ENCODE measurements around the gene LHFPL6.

Gene LHFPL6

DNA sequence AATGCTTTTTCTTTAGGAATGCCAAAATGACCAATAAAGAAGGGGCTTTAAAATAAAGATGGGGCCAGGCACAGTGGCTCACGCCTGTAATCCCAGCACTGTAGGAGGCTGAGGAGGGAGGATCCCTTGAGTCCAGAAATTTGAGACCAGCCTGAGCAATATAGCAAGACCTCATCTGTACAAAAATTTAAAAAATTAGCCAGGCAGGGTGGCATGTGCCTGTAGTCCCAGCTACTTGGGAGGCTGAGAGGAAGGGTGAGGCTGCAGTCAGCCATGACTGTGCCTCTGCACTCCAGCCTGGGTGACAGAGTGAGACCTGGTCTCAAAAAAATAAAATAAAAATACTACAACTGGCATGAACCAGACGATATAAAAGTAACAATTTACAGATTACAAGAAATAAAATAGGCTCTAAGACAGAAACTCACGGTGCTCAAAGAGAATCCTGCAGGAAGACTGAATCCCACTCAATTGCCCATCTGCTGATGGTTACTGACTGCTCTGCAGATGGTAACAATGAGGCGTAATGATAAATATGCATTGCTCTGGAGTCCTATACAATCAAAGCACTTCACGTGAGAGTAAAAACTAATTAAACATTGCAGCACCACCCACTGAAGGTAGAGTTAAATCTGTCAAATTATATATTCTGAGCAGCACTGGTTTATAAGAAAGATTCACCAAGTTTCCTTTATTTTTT, 93.2 kb downstream of the LHFPL6 start:
- DNase-seq, result no peak

DNA sequence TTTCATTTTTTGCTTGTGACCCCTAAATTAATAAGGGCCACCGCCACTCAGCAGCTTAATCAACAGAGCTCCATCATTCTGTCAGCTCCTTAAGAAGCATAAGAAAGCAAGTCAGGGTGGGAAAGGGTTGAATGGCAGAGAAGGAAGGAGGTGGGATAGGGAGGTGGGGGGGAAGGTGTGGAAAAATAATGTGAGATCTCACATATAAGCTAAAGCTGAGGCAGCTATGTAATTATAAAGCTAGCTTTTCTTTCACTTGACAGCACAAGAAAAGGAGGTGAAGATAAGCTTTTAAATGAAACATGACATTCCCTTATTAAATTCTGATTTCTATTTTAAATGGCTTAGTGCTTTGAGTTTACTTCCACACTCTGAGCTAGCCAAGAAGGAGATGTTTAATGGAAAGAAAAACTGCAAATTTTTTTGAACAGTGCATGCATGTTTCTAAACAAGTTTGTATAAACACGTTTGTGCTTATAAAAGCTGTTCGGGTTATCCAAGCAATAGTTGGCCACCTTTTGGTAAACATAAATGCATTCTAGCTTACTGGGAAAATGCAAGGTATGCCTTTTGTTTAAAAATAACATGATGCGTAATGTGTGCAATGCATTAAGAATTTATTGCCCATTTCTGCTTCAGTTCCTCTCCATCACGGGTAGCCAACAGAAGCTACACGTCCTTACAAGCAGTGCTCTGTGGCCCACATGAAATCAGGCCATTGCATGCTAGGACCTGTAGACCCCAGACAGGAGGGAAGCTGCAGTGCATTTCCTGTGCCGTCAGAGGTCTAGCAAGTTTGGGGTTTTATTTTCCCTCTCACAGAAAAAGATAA, 96.2 kb downstream of the LHFPL6 start:
- DNase-seq, result no peak

DNA sequence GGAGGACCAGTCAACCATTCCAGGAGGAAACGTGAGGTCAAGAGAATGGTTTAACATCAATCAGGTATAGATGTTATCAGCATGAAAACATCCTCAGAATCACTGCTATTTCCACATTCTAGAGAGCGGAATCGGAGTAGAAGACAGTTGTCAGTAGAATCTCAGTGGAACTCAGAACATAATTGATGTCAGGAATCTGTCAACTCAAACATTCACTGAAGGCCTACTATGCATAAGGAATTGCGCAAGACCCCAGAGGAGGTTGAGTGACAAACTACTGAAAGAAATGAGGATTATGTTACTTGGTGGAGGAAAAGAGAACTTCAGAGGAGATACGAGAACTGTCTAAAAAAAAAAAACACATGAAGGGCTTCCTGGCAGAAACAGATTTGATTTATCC, 97.8 kb downstream of the LHFPL6 start:
- no peak for DNase-seq

DNA sequence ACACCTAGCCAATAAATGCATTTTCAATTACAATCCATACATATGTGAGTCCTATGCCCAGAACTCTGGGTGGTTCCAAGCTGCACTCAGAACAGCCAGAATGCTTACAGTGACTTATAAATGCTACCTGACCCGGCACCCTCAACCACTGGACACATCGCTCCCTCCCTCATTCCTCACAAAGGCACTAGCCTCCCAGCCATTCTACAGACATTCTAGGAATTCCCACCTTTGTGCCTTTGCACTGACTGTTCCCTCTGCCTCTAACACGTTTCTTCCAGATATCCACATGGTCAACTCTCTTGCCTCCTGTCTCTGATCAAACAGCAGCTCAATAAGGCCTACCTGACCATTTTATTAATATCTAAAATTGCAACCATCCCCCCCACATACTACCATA, 99.9 kb downstream of the LHFPL6 start:
- no peak for DNase-seq

DNA sequence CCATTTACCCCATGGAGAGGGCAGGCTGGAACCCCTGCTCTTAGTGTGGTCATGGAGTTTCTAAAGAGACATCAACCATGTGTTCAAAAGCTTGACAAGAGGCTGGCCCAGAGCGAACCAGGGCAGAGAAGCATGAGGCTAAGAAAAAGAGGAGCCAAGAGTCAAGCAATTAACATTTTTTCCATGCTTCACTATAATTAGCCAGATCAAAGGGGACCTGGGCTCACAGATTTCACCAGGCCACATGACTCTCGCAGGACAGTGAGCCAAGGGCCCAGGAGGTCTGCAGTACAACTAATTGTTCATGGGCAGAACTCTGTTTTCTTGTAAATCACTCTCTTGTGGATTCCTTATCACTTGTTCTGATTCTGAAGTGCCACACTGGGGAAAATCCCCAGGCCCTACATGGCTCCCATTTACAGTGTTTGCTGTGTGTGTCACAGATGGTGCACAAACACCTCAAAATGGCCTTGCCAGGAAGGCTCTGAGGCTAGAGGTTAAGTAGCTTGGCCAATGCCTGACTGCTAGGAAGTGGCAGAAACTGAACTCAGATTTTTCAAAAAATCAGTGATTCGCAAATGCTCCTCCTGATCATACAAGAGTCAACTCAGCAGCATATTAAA, 101.2 kb downstream of the LHFPL6 start:
- DNase-seq, result no peak

DNA sequence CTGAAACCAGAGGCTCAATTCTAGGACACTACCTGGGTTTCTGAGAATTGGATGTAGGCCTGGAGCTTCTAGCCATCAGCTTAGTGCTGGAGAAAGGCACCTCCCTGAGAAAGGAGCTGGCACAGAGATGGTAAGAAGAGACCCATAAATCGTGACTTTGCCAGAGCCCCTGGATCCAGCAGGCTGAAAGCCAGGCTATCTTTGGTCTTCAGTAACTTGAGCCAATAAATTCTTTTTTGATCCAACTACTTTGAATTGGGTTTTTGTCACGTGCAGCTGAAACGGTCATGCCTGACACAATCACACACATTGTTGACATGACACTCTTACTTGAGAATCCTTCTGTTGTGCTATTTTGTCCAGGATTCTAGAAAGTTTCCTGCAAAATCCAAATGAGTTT, 103.4 kb downstream of the LHFPL6 start:
- DNase-seq, result no peak

DNA sequence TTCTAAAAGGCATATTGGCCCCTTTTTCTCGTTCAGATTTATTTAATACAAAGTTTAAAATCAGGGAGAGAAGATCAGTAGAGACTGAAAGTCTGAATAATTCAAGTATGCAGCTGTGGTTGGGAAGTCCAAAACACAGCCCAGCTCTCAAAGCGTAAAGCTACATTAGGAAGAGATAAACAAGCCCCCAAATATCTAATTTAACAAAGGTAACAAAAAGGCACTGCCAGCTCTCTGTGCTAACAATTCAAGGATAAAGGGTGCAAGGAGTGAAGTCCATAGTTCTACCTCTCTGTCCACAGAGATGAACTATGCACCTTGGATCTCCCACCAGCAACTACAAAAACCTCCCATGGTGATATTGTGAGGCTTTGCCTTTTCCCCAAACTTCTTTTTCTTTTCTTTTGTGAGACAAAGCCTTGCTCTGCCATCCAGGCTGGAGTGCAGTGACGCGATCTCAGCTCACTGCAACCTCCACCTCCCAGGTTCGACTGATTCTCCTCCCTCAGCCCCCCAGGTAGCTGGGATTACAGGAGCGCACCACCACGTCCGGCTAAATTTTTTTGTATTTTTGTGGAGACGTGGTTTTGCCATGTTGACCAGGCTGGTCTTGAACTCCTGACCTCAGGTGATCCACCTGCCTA, 104.4 kb downstream of the LHFPL6 start:
- DNase-seq, result no peak

DNA sequence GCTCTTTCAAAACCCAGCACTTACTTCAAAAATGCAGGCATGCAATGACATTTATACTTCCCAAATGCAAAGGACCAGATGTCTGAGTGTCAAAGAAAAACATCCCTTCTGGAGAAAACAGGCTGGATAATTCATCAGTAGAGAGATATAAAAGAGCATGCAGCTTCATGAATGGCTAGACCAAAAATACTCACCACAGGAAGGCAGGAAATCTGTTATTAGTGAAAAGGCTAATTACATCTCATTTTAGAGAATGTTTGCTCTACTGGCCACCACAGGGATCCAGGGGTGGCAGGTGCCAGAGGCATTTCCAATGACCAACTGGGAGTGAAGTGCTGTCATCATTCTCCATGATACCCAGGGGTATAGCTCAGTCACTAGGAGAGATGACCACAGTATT, 106.5 kb downstream of the LHFPL6 start:
- DNase-seq, result no peak

DNA sequence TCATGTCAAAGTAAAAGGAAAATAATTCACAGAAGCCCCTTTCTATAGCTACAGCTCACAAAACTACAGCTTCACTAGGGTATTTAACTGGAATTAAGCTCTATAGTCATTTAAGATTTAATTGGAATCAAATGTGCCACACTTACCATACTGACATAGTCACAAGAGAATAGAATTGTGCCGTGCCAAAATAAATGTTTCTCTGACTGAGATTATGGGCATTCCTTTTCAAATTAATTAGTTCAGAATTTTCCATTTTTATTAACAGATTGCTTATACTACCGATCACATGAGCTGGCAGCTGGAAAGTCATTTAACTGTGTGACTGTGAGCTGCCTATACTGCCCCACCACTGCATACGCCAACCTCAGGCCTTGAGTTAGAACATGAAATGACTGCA, 108.4 kb downstream of the LHFPL6 start:
- DNase-seq, result no peak

DNA sequence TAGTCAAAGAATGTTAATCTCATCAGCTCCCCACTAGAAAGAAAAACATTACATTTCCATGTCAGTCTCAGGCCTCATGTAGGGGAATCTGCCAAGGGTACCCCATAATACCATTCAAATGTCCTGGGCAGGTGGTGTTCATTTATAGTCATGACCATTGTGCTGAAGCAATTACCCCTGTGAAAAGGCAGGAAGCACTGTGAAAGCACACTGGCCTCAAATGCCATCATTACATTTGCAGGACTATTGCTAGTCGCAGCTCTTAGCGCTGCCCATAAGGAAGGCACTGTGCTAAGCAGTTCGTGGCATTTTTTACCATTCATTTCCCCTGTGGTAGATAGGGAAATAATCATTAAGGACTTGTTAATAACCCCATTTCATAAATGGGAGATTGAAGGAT, 109.0 kb downstream of the LHFPL6 start:
- no peak for DNase-seq

DNA sequence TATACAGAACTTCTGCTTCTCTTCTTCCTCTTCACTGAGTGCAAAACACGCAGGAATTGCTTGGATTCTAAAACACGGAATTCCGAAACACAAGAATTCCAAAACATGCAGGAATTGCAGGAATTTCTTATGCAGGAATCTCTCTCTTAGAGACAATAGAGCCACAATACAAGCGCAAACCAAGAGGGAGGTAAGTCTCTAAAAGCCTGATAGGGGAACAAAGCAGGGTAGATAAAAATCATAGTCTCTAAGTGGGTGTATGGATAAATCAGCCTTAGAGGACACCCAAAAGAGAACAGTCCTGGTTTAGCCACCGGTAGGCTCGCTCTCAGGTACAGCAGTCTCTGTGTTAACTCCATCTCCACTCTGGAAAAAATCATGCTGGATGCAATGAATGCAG, 112.9 kb downstream of the LHFPL6 start:
- DNase-seq, result no peak

DNA sequence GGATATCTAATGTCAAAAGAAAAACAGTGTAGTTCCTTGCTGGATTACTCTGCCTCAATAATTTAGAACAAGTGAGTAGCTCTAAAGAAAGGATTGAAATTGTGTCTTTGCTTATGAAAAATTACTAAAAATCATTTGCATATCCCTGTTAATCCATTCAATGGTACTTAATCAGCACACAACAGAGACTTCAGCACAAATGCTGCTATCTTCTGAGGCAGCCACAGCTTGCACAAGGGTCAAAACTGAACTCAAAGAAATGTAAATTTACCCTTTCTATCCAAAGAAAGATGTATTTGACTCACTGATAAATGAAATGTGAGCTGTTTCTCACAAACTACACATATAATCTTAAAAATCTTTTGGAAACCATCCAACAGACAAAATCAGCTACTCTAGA, 116.2 kb downstream of the LHFPL6 start:
- no peak for DNase-seq

DNA sequence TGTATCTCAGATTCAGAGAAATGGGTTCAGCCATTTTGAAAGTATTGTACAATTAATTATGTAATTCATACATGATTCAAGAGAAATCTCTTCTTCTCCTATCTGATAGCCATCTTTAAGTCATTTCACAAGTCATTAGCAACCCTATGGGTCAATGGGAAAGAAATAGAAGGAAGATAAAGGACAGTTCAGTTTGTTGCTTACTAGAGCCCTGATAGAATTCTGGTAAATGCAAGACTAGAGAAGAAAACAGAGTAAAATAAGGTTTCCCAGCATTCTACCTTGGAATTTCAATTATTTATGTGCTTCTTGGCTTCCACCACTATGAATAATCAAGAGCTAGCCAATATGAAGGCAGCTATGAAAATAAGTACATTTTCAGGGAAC, 117.7 kb downstream of the LHFPL6 start:
- no peak for DNase-seq

DNA sequence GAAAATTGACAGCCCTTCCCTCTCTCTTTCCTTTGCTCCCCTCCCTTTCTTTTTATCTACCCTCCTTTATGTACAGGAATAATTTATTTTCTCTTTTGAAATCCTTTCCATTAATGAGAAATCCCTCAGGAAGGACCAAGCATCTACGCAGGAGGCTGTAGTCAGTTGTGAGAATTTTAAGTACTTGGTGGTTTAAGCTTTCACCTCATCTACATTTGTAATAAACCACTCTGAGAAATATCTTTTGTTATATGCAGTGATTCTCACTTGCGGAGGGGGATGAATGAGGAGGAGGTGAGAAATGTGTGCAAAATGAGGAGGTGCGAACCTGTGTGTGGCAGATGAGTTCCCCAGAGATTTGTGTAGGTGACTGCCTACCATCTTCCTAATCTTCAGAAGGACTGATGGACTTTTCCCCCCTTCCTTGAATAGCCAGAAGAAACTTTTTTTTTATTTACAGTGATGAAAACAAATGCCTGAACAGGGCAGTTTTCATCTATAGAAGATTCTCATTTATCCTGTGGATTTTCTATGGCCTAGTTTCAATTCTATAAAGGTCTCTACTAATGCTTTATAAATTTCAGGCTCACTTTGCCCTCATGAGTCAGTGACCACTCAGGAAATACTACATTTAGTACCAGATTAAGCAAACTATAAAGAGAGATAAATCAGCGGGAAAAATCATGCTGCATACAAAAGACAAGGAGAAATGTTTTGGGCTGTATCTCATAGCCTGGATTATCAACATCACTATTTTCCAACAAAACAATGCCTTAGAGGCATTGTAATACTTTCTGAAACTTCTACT, 118.3 kb downstream of the LHFPL6 start:
- no peak for DNase-seq

DNA sequence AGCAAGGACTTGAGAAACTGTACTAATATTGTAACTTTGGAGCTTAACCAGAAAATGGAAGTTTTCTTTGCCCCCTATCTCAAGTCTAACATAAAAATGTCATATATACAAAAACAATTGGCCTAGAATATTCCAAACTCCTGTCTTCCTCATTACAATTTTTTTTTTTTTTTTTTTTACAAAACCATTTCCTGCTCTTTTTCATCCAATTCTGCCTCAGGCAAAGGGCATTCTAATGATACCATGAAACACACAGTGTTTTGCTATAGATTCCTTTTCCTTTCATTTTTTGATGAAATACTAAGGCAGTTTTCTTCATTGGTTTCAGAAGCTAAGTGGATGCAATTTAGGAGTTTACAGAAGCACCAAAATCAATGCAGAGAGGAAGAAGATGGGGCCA, 119.7 kb downstream of the LHFPL6 start:
- DNase-seq, result no peak

DNA sequence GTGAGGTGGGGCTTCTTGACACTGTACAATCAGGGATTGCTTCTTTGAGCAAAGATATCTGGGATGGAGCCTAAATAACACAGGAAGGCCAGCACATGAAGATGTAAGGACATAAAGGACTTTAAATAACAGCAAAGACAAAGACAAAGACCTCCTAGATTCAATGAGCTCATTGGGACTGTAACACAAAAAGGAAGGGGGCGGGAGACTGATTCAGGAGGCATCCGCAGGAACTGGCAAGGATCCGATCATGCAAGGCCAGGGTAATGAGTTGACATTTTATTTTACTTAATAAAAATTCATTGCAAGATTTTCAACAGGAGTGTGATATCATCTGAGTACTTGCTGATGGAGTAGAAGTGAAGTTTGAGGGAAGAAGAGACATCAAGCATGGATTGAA, 121.5 kb downstream of the LHFPL6 start:
- DNase-seq, result no peak

DNA sequence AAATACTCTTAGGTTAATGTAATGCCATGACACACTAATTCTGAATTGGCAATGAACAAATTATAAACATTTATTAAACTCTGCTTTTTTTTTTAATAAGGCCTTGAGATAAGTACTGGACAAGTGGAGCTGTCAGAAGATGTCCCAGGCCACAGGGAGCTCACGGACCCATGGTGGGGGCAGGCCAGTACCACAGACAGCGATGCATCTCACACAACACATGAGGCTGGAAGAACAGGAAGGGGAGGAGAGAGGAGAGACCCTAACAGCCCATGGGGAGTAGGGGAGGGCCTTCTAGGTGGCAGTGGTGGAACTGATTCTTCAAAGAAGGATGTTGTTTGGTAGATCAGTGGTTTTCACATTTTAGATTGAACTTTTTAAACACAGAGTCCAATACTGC, 128.4 kb downstream of the LHFPL6 start:
- DNase-seq, result no peak

DNA sequence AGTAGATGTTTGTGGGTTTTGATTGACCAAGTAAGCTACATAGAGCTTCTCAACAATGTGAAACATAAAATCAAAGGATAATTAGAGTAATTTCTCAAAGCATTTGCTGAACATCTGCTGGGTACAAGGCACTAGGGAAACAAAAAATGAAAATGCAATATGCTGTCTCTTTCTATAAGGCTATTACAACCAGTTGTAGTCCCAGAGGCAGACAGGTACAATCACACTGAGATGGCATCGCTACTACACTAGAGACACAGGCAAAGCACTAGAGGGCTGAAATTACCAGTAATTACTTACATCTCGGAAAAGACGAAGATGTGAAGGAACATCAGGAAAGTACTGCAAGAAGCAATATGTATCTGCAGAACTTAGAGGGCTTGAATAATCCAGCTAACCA, 133.3 kb downstream of the LHFPL6 start:
- DNase-seq, result no peak

DNA sequence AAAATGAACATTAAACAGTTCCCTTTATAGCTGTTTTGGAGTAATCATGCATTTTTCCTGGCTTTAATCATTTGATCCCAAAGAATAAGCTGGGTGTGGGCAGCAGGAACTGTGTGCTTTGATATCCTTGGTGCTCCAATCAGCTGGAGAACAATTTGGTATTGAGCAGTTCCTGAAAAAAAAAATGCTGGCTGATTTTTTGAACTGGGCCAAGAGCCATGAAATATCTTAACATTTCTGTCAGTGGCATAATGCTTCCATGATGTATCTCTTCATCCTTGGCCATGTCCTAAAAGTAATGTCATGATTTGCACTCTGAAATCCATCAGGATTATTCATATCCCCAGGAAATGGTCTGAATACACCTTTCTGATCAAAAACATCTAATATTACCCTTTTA, 134.7 kb downstream of the LHFPL6 start:
- DNase-seq, result no peak

DNA sequence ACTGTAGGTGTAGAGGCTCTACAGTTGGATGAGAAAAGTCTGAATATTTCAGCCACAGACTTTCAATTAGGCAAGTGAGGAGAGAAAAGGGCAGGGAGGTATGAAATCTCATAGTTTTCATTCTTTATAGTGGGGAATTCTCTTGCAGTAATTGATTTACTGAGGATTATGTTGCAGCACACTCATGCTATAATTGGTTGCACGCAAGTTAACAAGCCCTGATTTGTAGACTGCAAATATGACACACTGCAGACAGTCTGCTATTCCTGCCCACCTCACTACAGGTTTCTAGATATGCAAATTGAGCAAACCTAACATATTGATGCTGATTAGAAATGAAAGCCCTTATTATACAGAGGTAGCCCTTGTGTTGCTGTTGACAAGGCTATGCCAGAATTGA, 139.4 kb downstream of the LHFPL6 start:
- DNase-seq, result no peak

DNA sequence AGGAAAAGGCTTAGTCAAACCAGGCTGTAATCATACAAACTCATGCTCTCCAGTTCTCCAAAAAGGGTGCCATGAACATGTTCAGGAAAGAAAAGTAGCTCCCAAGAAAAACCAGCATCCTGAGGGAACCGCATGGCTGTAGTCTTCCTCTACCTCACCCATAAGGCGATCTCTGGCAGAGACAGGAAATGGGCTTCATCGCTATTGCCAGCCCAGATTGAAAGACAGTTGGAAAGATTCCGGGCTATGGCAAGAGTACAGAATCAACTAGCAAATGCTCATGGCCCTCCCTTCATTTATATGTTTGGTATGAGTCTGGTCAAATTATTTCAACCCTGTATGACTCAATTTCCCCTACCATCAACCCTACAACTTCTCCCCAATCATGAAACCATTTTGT, 140.1 kb downstream of the LHFPL6 start:
- DNase-seq, result no peak

DNA sequence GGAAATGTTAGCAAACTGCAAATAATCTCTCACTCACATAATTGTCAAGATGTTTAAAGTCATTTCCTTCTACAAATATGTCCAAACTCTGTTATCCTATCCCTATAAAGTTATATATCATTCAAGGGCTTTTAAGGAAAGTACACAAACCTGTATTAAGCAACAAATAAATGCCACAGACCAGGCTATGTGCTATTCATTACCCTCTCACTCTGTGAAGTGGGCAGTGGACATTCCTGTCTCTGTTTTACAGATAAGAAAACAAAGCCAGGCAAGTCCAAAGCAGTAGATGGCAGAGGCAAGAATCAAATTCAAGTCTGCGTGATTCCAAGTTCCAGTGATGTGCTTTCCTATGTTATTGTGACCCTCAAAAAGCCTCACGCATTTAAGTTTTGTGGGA, 140.6 kb downstream of the LHFPL6 start:
- no peak for DNase-seq
